Vagina (tissue), 2 donors: ENCODE data around the gene SERPINA3.

ENCODE experiments used
- CTCF ChIP-seq, 3 experiments: fragments of 450-650 bp in 2 of 3; fragments of 200-600 bp in 1 of 3; sonication (generic) in 1 of 3; IDR thresholded peaks; one replicate each; pipeline ENCODE4 v1.5.1; 2017 to 2019; ENCODE audit warnings: antibody characterized with exemption in 3 of 3, mild to moderate bottlenecking in 2 of 3, moderate library complexity in 2 of 3
- POLR2A ChIP-seq, 2 donors: fragments of 450-650 bp; IDR thresholded peaks; one replicate each; pipeline ENCODE4 v1.6.1; 2017; ENCODE audit warnings: antibody characterized with exemption in 2 of 2, mild to moderate bottlenecking in 2 of 2, moderate library complexity in 2 of 2
- POLR2AphosphoS5 ChIP-seq, 2 donors: sonication (generic); formaldehyde crosslinking; IDR thresholded peaks; one replicate each; pipeline ENCODE4 v1.9.0; 2017; ENCODE audit warnings: antibody characterized with exemption in 2 of 2, mild to moderate bottlenecking in 2 of 2, low read depth in 1 of 2; ENCODE audit not compliant: insufficient read depth in 1 of 2

- TF ChIP-seq CTCF (IDR thresholded peaks at IDR 0.05) = no peak
- TF ChIP-seq POLR2A (IDR thresholded peaks at IDR 0.05) = no peak
- TF ChIP-seq POLR2AphosphoS5 (IDR thresholded peaks at IDR 0.05; ENCODE audit: insufficient read depth in 1 of 2, low read depth in 1 of 2) = peak; percentile 77 to 89
Measured at GRCh38 chr14:94601884-94602391, 10.3 kb upstream of the SERPINA3 start.
